Choroid plexus epithelial cell (primary cell): ENCODE results near the gene EXOSC7.
"Not testable (repeated sequence)": the region's sequence is repeated elsewhere in the genome, so short reads cannot be mapped to it uniquely, and the experiment has no call there.

ENCODE experiments used
- DNase-seq: peaks from one replicate; pipeline ENCODE4 v3.0.0-alpha.2; 2010; ENCODE audit warnings: low read depth
- H3K4me3 ChIP-seq: 2 replicates; pipeline ENCODE4 v1.5.1; 2011; ENCODE audit warnings: low read depth, mild to moderate bottlenecking, control low read depth, low read length, moderate library complexity
- CTCF ChIP-seq: conservative IDR thresholded peaks from 2 replicates; pipeline ENCODE4 v1.5.1; 2011; ENCODE audit warnings: low read depth, mild to moderate bottlenecking, control low read depth, inconsistent platforms, low read length, moderate library complexity

The EXOSC7 gene

GRCh38 chr3:45037720-45038455, 61.8 kb downstream of the EXOSC7 start:
- TF ChIP-seq CTCF: peak; percentile 91
- no peak overlapping the region for H3K4me3 ChIP-seq
- peak; percentile 94 for DNase-seq

GRCh38 chr3:45041666-45042065, 65.6 kb downstream of the EXOSC7 start:
- H3K4me3 ChIP-seq: no peak overlapping the region
- no peak for DNase-seq
- no peak for TF ChIP-seq CTCF

GRCh38 chr3:45042162-45042561, 66.1 kb downstream of the EXOSC7 start:
- TF ChIP-seq CTCF: no peak
- no peak for DNase-seq
- no peak overlapping the region for H3K4me3 ChIP-seq

- peak; percentile 55 for TF ChIP-seq CTCF
- DNase-seq: peak; percentile 88
These were observed 67.8 kb downstream of the EXOSC7 start for GRCh38 chr3:45043728-45044299.

GRCh38 chr3:45048244-45048643, 72.2 kb downstream of the EXOSC7 start:
- DNase-seq: no peak
- no peak for TF ChIP-seq CTCF
- H3K4me3 ChIP-seq: no peak overlapping the region

More at GRCh38 chr3:45043728-45044299, 67.8 kb downstream of the EXOSC7 start:
- H3K4me3 ChIP-seq: no peak overlapping the region

GRCh38 chr3:45049807-45050206, 73.8 kb downstream of the EXOSC7 start:
- no peak for DNase-seq
- no peak for TF ChIP-seq CTCF
- no peak overlapping the region for H3K4me3 ChIP-seq

- no peak for TF ChIP-seq CTCF
- DNase-seq: no peak
- H3K4me3 ChIP-seq: no peak overlapping the region
These were observed 75.6 kb downstream of the EXOSC7 start for GRCh38 chr3:45051685-45052084.

- not testable (repeated sequence) for H3K4me3 ChIP-seq, DNase-seq
These were observed 77.8 kb downstream of the EXOSC7 start for GRCh38 chr3:45053805-45054195.
